Neural cell (in vitro differentiated cells): ENCODE data around the gene HCCS. TPM values are rescaled to one million over a fixed set of nuclear protein-coding genes. Genes with fewer than 3 reads are reported as not detected.

Source experiments
- H2AFZ ChIP-seq: fragments of 200-600, 300-800 bp; sonication (generic), shearing (Covaris generic); 2 replicates; pipeline ENCODE4 v1.6.0; 2014; ENCODE audit warnings: low read depth, mild to moderate bottlenecking, antibody characterized with exemption, low read length, moderate library complexity
- H3F3A ChIP-seq: fragments of 200-600 bp; shearing (Covaris generic); 2 replicates; pipeline ENCODE4 v1.6.1; 2016; ENCODE audit warnings: mild to moderate bottlenecking, moderate library complexity, mixed read lengths, antibody characterized with exemption, low read length; ENCODE audit not compliant: insufficient read depth, poor library complexity, severe bottlenecking
- H3K27ac ChIP-seq: fragments of 200-600, 300-800 bp; sonication (generic), shearing (Covaris generic); 2 replicates; pipeline ENCODE4 v1.5.1; 2014; ENCODE audit warnings: mild to moderate bottlenecking, low read length, moderate library complexity
- H3K27me3 ChIP-seq: fragments of 300-800, 200-600 bp; sonication (generic), shearing (Covaris generic); 2 replicates; pipeline ENCODE4 v1.6.0; 2014; ENCODE audit warnings: mild to moderate bottlenecking, low read depth, low read length, moderate library complexity; ENCODE audit not compliant: insufficient read depth
- H3K36me3 ChIP-seq: fragments of 300-800, 200-600 bp; sonication (generic), shearing (Covaris generic); 2 replicates; pipeline ENCODE4 v1.5.1; 2014; ENCODE audit warnings: mild to moderate bottlenecking, antibody characterized with exemption, low read length, moderate library complexity; ENCODE audit not compliant: insufficient read depth
- H3K4me2 ChIP-seq: fragments of 300-800, 200-600 bp; sonication (generic), shearing (Covaris generic); 2 replicates; pipeline ENCODE4 v1.6.0; 2014; ENCODE audit warnings: mild to moderate bottlenecking, low read length
- H3K4me3 ChIP-seq: fragments of 300-800, 200-600 bp; sonication (generic), shearing (Covaris generic); 2 replicates; pipeline ENCODE4 v1.5.1; 2014; ENCODE audit warnings: mild to moderate bottlenecking, low read length, moderate library complexity
- H3K79me2 ChIP-seq: fragments of 200-600 bp; shearing (Covaris generic); replicated peaks from 2 replicates; pipeline ENCODE4 v1.6.0; 2014; ENCODE audit warnings: mild to moderate bottlenecking, low read length, moderate library complexity; ENCODE audit not compliant: insufficient read depth
- H3K9ac ChIP-seq: fragments of 300-800, 200-600 bp; sonication (generic), shearing (Covaris generic); 2 replicates; pipeline ENCODE4 v1.6.1; 2016; ENCODE audit warnings: mild to moderate bottlenecking, low read length, mixed read lengths
- H3K9me2 ChIP-seq: fragments of 200-600 bp; shearing (Covaris generic); 2 replicates; pipeline ENCODE4 v1.6.1; 2016; ENCODE audit warnings: mild to moderate bottlenecking, low read length, mixed read lengths; ENCODE audit not compliant: insufficient read depth
- H3K9me3 ChIP-seq: fragments of 200-600, 300-800 bp; sonication (generic), shearing (Covaris generic); 2 replicates; pipeline ENCODE4 v1.6.1; 2016; ENCODE audit warnings: mild to moderate bottlenecking, mixed run types, low read length, moderate library complexity, mixed read lengths
- H4K20me1 ChIP-seq: fragments of 200-600 bp; shearing (Covaris generic); 2 replicates; pipeline ENCODE4 v1.6.1; 2016; ENCODE audit warnings: mild to moderate bottlenecking, mixed run types; ENCODE audit not compliant: insufficient read depth
- EP300 ChIP-seq: fragments of 450-650 bp; conservative IDR thresholded peaks from 2 replicates; pipeline ENCODE4 v1.6.1; 2014; ENCODE audit warnings: antibody characterized with exemption, mild to moderate bottlenecking, moderate library complexity; ENCODE audit not compliant: poor library complexity, severe bottlenecking
- EZH2 ChIP-seq: fragments of 200-600, 300-800 bp; shearing (Covaris generic), sonication (generic); IDR thresholded peaks from 2 replicates; pipeline ENCODE4 v1.6.1; 2014; ENCODE audit warnings: antibody characterized with exemption, low read length, borderline replicate concordance, mild to moderate bottlenecking; ENCODE audit not compliant: insufficient read depth, poor library complexity, severe bottlenecking
- MXI1 ChIP-seq: fragments of 450-650 bp; conservative IDR thresholded peaks from 2 replicates; pipeline ENCODE4 v1.6.1; 2014; ENCODE audit warnings: antibody characterized with exemption, mild to moderate bottlenecking; ENCODE audit not compliant: poor library complexity, severe bottlenecking
- POLR2AphosphoS5 ChIP-seq: IDR thresholded peaks from 2 replicates; pipeline ENCODE4 v1.6.1; 2012
- RAD21 ChIP-seq: fragments of 450-650 bp; conservative IDR thresholded peaks from 2 replicates; pipeline ENCODE4 v1.6.1; 2014; ENCODE audit warnings: antibody characterized with exemption, mild to moderate bottlenecking, moderate library complexity
- SMC3 ChIP-seq: fragments of 450-650 bp; conservative IDR thresholded peaks from 2 replicates; pipeline ENCODE4 v1.6.1; 2014; ENCODE audit warnings: antibody characterized with exemption, mild to moderate bottlenecking, moderate library complexity; ENCODE audit not compliant: poor library complexity
- TAF1 ChIP-seq: IDR thresholded peaks from 2 replicates; pipeline ENCODE4 v1.6.1; 2012; ENCODE audit warnings: low read depth
- polyA plus RNA-seq: library from polyadenylated mRNA; depleted of rRNA; stranded (reverse); fragments of >200 nt; gene quantifications from 2 replicates; pipeline ENCODE4 v1.2.3, GENCODE V29; 2014
- TF ChIP-seq, protein P1 (sequence below): IDR thresholded peaks from 2 replicates; pipeline ENCODE4 v1.6.1; 2012; ENCODE audit warnings: borderline replicate concordance
- TF ChIP-seq, protein P2 (sequence below): fragments of 450-650 bp; IDR thresholded peaks from 2 replicates; pipeline ENCODE4 v1.5.1; 2014; ENCODE audit warnings: antibody characterized with exemption, mild to moderate bottlenecking, moderate library complexity; ENCODE audit not compliant: poor library complexity, severe bottlenecking

The HCCS gene
- polyA plus RNA-seq, 1 donor from 2014 or later, result 17.6 TPM

DNA sequence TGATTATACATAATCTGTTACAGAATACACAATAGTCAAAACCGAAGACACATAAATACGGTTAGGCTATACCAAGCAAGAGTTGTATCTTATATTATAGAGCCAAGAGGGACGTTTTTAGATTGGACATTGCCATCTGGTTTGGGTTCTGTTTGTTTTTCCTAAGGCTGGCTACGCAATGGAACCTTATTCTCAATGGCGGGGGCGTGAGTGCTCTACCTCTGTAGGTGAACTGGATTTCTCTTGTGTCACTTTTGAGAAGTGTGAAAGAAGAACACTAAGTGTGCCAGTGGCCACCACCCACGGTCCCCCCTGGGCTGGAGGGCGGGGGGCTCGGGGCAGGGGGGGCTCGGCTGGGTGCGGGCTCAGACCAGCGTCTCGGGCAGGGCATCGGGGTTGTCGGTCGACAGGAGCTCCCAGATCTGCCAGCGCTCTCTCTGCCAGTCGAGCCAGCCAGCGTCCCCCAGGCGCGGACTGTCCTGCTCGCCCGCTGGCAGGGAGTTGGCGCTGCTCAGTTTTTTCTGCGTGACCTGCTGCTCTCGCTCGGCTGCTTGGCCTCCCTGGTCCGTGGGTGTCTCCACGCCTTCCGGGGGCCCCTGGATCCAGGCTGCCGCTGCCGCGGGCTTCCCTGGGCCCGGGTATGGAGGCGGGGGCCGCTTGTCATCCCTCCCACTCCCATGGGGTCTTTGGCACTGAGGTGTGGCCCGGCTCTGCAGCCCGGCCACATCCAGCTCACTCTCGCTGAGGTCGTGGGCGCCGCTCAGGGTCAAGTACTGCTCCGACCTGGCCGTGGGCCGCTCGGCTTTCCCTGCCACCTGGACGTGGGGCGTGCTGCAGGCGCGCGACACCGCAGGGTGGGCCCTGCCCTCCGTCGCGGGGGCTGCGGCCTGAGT, 27.6 kb downstream of the HCCS start:
- no peaks in the 10 kb centered on the region for H3K9me3 ChIP-seq
- H3K9me2 ChIP-seq, result no peaks in the 10 kb centered on the region
- TF ChIP-seq EP300, result no peak
- TF ChIP-seq, protein P1, sequence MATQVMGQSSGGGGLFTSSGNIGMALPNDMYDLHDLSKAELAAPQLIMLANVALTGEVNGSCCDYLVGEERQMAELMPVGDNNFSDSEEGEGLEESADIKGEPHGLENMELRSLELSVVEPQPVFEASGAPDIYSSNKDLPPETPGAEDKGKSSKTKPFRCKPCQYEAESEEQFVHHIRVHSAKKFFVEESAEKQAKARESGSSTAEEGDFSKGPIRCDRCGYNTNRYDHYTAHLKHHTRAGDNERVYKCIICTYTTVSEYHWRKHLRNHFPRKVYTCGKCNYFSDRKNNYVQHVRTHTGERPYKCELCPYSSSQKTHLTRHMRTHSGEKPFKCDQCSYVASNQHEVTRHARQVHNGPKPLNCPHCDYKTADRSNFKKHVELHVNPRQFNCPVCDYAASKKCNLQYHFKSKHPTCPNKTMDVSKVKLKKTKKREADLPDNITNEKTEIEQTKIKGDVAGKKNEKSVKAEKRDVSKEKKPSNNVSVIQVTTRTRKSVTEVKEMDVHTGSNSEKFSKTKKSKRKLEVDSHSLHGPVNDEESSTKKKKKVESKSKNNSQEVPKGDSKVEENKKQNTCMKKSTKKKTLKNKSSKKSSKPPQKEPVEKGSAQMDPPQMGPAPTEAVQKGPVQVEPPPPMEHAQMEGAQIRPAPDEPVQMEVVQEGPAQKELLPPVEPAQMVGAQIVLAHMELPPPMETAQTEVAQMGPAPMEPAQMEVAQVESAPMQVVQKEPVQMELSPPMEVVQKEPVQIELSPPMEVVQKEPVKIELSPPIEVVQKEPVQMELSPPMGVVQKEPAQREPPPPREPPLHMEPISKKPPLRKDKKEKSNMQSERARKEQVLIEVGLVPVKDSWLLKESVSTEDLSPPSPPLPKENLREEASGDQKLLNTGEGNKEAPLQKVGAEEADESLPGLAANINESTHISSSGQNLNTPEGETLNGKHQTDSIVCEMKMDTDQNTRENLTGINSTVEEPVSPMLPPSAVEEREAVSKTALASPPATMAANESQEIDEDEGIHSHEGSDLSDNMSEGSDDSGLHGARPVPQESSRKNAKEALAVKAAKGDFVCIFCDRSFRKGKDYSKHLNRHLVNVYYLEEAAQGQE, result no peak
- TF ChIP-seq EZH2, result no peak
- TF ChIP-seq, protein P2, sequence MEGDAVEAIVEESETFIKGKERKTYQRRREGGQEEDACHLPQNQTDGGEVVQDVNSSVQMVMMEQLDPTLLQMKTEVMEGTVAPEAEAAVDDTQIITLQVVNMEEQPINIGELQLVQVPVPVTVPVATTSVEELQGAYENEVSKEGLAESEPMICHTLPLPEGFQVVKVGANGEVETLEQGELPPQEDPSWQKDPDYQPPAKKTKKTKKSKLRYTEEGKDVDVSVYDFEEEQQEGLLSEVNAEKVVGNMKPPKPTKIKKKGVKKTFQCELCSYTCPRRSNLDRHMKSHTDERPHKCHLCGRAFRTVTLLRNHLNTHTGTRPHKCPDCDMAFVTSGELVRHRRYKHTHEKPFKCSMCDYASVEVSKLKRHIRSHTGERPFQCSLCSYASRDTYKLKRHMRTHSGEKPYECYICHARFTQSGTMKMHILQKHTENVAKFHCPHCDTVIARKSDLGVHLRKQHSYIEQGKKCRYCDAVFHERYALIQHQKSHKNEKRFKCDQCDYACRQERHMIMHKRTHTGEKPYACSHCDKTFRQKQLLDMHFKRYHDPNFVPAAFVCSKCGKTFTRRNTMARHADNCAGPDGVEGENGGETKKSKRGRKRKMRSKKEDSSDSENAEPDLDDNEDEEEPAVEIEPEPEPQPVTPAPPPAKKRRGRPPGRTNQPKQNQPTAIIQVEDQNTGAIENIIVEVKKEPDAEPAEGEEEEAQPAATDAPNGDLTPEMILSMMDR, result no peak
- TF ChIP-seq POLR2AphosphoS5, result no peak
- no peak for TF ChIP-seq TAF1
- TF ChIP-seq RAD21, result no peak
- TF ChIP-seq MXI1, result no peak
- TF ChIP-seq SMC3, result no peak
- no peaks in the 10 kb centered on the region for H4K20me1 ChIP-seq
- H3K27ac ChIP-seq, result no peak overlapping the region
- H3K4me3 ChIP-seq, result no peak overlapping the region
- no peak overlapping the region for H3K9ac ChIP-seq
- no peak overlapping the region for H3K4me2 ChIP-seq
- H2AFZ ChIP-seq, result no peak overlapping the region
- no peaks in the 10 kb centered on the region for H3F3A ChIP-seq
- H3K27me3 ChIP-seq, result no peaks in the 10 kb centered on the region
- no peaks in the 10 kb centered on the region for H3K79me2 ChIP-seq
- no peaks in the 10 kb centered on the region for H3K36me3 ChIP-seq

DNA sequence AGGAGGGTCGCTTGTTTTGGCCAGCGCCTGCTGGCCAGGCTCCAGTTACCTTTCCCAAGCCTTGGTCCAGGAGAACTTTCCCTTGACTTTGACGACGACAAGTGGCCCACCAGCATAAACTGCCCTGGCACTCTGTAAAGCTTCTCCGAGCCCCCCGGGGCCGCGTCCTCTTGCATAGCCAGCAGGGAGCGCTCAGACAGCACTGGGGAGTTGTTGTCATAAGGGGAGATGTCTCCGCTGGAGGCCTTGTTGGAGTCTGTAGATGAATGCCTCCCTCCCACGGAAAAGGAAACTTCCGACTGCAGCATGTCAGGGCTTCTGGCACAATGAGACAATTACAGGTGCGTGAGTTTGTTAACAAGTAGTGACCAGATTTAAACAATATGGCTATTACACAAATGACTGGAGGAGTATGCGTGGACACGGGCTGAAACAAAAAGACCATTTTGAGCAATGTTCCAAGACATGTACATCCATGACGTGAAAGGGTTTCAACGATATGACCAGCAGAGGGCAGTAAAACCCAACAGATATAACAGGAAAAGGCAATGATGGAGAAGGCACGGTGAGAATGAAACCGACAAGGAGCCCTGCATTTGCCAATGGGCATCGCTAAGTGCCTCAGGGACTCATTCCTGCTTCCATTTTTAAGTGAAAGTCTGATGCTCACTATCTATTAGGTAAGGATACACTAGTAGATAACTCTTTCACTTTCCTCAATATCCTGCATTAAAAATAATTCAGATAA, 33.0 kb downstream of the HCCS start:
- H3K9me2 ChIP-seq, result no peaks in the 10 kb centered on the region
- H3K27ac ChIP-seq, result no peak overlapping the region
- no peak overlapping the region for H2AFZ ChIP-seq
- TF ChIP-seq, protein P2, result peak; percentile 78
- TF ChIP-seq RAD21, result peak; percentile 85
- no peak for TF ChIP-seq TAF1
- peak; percentile 87 for TF ChIP-seq SMC3
- TF ChIP-seq, protein P1, result no peak
- no peaks in the 10 kb centered on the region for H3K36me3 ChIP-seq
- H3K9ac ChIP-seq, result no peak overlapping the region
- H3K4me3 ChIP-seq, result no peak overlapping the region
- no peaks in the 10 kb centered on the region for H3F3A ChIP-seq
- H3K27me3 ChIP-seq, result no peaks in the 10 kb centered on the region
- no peaks in the 10 kb centered on the region for H4K20me1 ChIP-seq
- H3K79me2 ChIP-seq, result no peaks in the 10 kb centered on the region
- no peaks in the 10 kb centered on the region for H3K9me3 ChIP-seq
- H3K4me2 ChIP-seq, result no peak overlapping the region
